Glutamatergic neuron (in vitro differentiated cells): ENCODE results near the gene ZDHHC11B. TPM values are rescaled to one million over a fixed set of nuclear protein-coding genes. Genes with fewer than 3 reads are reported as not detected.
"Not testable (repeated sequence)": the region's sequence is repeated elsewhere in the genome, so short reads cannot be mapped to it uniquely, and the experiment has no call there.

Source experiments
- DNase-seq: peaks from one replicate; pipeline ENCODE4 v3.0.0; 2022
- H3K27ac Mint-ChIP-seq: one replicate; pipeline ENCODE4 v1.8.0; 2020; ENCODE audit warnings: mild to moderate bottlenecking, mixed read lengths, inconsistent platforms; ENCODE audit not compliant: unreplicated experiment
- H3K27me3 Mint-ChIP-seq: one replicate; pipeline ENCODE4 v1.8.0; 2020; ENCODE audit warnings: mild to moderate bottlenecking, moderate library complexity, mixed read lengths, inconsistent platforms; ENCODE audit not compliant: unreplicated experiment
- H3K36me3 Mint-ChIP-seq: one replicate; pipeline ENCODE4 v1.8.0; 2020; ENCODE audit warnings: mild to moderate bottlenecking, mixed read lengths, inconsistent platforms; ENCODE audit not compliant: unreplicated experiment
- H3K4me1 Mint-ChIP-seq: one replicate; pipeline ENCODE4 v1.8.0; 2020; ENCODE audit warnings: mild to moderate bottlenecking, low read depth, mixed read lengths, inconsistent platforms; ENCODE audit not compliant: unreplicated experiment
- H3K4me3 Mint-ChIP-seq: one replicate; pipeline ENCODE4 v1.8.0; 2020; ENCODE audit warnings: mild to moderate bottlenecking, mixed read lengths, inconsistent platforms; ENCODE audit not compliant: unreplicated experiment
- H3K9me3 Mint-ChIP-seq: one replicate; pipeline ENCODE4 v1.8.0; 2020; ENCODE audit warnings: mild to moderate bottlenecking, moderate library complexity, mixed read lengths, inconsistent platforms; ENCODE audit not compliant: unreplicated experiment
- CTCF ChIP-seq: fragments of 200-600 bp; sonication (generic); IDR thresholded peaks from one replicate; pipeline ENCODE4 v1.5.0; 2021; ENCODE audit not compliant: partially characterized antibody, unreplicated experiment
- total RNA-seq: library from RNA; stranded (reverse); fragmentation: NEBNext Ultra II Directional; extraction: Animal tissue kit (Norgen Biotek cat#: 25700); gene quantifications from one replicate; pipeline ENCODE4 v1.2.1, GENCODE V29; 2021; ENCODE audit not compliant: unreplicated experiment

The ZDHHC11B gene
- total RNA-seq, 1 donor from 2014 or later: 42.8 TPM

GRCh38 chr5:684751-685216 is 99.7 kb downstream of the ZDHHC11B start:
- H3K27ac Mint-ChIP-seq: no peak overlapping the region
- H3K4me3 Mint-ChIP-seq: no peak overlapping the region
- peaks cover 3% of the 10 kb centered on the region for H3K4me1 Mint-ChIP-seq
- peaks cover 7% of the 10 kb centered on the region for H3K9me3 Mint-ChIP-seq
- no peaks in the 10 kb centered on the region for H3K36me3 Mint-ChIP-seq
- H3K27me3 Mint-ChIP-seq: peaks cover 3% of the 10 kb centered on the region
- no peak for TF ChIP-seq CTCF
- DNase-seq: peak; percentile 14

- H3K27ac Mint-ChIP-seq: no peak overlapping the region
- no peaks in the 10 kb centered on the region for H3K36me3 Mint-ChIP-seq
- peak; percentile 12 for DNase-seq
- H3K4me3 Mint-ChIP-seq: no peak overlapping the region
- peaks cover 7% of the 10 kb centered on the region for H3K9me3 Mint-ChIP-seq
- H3K27me3 Mint-ChIP-seq: peaks cover 3% of the 10 kb centered on the region
- no peak for TF ChIP-seq CTCF
- H3K4me1 Mint-ChIP-seq: peaks cover 5% of the 10 kb centered on the region
Observed at GRCh38 chr5:683551-684481, 100.7 kb downstream of the ZDHHC11B start.

GRCh38 chr5:682651-683358 is 101.7 kb downstream of the ZDHHC11B start:
- not testable (repeated sequence) for H3K27ac Mint-ChIP-seq, H3K27me3 Mint-ChIP-seq, H3K36me3 Mint-ChIP-seq, H3K4me1 Mint-ChIP-seq, H3K4me3 Mint-ChIP-seq, H3K9me3 Mint-ChIP-seq
- peak; percentile 17 for DNase-seq

GRCh38 chr5:682216-682615 is 102.3 kb downstream of the ZDHHC11B start:
- not testable (repeated sequence) for H3K27me3 Mint-ChIP-seq, DNase-seq

GRCh38 chr5:681317-682191 is 103.0 kb downstream of the ZDHHC11B start:
- not testable (repeated sequence) for H3K27me3 Mint-ChIP-seq, DNase-seq, H3K4me1 Mint-ChIP-seq, H3K36me3 Mint-ChIP-seq, H3K4me3 Mint-ChIP-seq, H3K27ac Mint-ChIP-seq
- H3K9me3 Mint-ChIP-seq: peaks cover 13% of the 10 kb centered on the region

More at GRCh38 chr5:682216-682615, 102.3 kb downstream of the ZDHHC11B start:
- peaks cover 11% of the 10 kb centered on the region for H3K9me3 Mint-ChIP-seq
- H3K36me3 Mint-ChIP-seq, H3K27ac Mint-ChIP-seq, H3K4me3 Mint-ChIP-seq, H3K4me1 Mint-ChIP-seq: not testable (repeated sequence)

GRCh38 chr5:680836-681235 is 103.7 kb downstream of the ZDHHC11B start:
- not testable (repeated sequence) for DNase-seq, H3K4me1 Mint-ChIP-seq, H3K27ac Mint-ChIP-seq, H3K36me3 Mint-ChIP-seq, H3K4me3 Mint-ChIP-seq
- Mint-ChIP-seq H3K27me3 (peaks cover 15% of the 10 kb centered on the region), H3K9me3 (peaks cover 17% of the 10 kb centered on the region)

GRCh38 chr5:680118-680795 is 104.3 kb downstream of the ZDHHC11B start:
- not testable (repeated sequence) for DNase-seq, H3K4me1 Mint-ChIP-seq, H3K27ac Mint-ChIP-seq, H3K4me3 Mint-ChIP-seq, H3K36me3 Mint-ChIP-seq
- Mint-ChIP-seq H3K27me3 (peaks cover 15% of the 10 kb centered on the region), H3K9me3 (peaks cover 17% of the 10 kb centered on the region)

GRCh38 chr5:679166-679895 is 105.2 kb downstream of the ZDHHC11B start:
- H3K36me3 Mint-ChIP-seq, H3K4me1 Mint-ChIP-seq, H3K27ac Mint-ChIP-seq, H3K4me3 Mint-ChIP-seq: not testable (repeated sequence)
- peak; percentile 15 for DNase-seq
- Mint-ChIP-seq H3K9me3 (peaks cover 14% of the 10 kb centered on the region), H3K27me3 (peaks cover 13% of the 10 kb centered on the region)
